ENCODE data around the gene SASH1. TPM values are rescaled to one million over a fixed set of nuclear protein-coding genes. Genes with fewer than 3 reads are reported as not detected.
A peak's percentile ranks its signal among the peaks of the same experiment; 100 is the strongest.

SASH1 gene
- total and polyA plus RNA-seq, 2 of the 8 experiments (the other 6 are each of a cell fraction or from before 2014, with no cell fraction given) = 6.0 to 20.2 TPM

DNA sequence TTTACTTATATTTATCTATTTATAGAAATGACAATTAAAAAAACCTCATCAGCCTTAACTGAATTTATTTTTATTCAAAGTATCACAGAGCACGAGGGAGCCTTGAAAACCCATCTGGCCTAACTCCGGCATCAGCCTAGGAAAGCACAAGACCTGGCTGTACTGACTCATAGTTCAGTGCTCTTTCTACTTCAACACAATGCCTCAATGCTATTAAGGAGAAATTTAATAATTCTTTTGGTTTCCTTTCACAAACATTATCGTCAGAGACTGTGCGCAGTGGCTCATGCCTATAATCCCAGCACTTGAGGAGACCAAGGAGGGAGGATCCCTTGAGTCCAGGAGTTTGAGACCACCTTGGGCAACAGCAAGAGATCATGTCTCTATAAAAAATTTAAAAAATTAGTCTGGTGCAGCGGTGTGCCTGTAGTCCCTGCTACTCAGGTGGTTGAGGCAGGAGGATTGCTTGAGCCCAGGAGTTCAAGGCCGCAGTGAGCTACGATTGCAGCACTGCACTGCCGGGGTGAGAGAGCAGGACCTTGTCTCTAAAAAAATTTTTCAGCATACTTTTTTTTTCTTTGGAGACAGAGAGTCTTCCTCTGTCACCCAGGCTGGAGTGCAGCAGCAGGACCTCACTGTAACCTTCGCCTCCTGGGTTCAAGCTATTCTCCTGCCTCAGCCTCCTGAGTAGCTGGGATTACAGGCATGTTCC lies 1.9 kb upstream of the SASH1 start:
- H4K91ac ChIP-seq (replicated peaks; ENCODE audit: insufficient read length, low read length) = no peak overlapping the region
- no peak overlapping the region for H2BK5ac ChIP-seq (ENCODE audit: low read depth, low read length)
- no peak overlapping the region; the same call in 1 of the 2 replicates for H4K8ac ChIP-seq (ENCODE audit: extremely low read depth, insufficient read depth, low read length)
- H3K4me2 ChIP-seq (ENCODE audit: insufficient read depth in 1 of 2, low read depth in 2 of 2, low read length in 2 of 2) = peak overlapping the region in 1 of 2 experiments; percentile 65; a peak in 1 of 4 replicates
- H3K23me2 ChIP-seq (ENCODE audit: low read depth, low read length) = peaks cover 7% of the 10 kb centered on the region
- FAIRE-seq (no peak), DNase-seq (ENCODE audit: low read depth in 1 of 2, low spot score in 2 of 2) (no peak)
- ChIA-PET POLR2A (ENCODE audit: partially characterized antibody) (no interaction called here), CTCF (ENCODE audit: partially characterized antibody) (interaction anchor here (0.6 kb wide), 1 partner anchor 159 kb away, joined by 4 read pairs; no protein-coding TSS in a partner anchor)
- H2BK15ac ChIP-seq (ENCODE audit: low read length) = no peak overlapping the region
- no peak overlapping the region for H3K56ac ChIP-seq (replicated peaks; ENCODE audit: insufficient read length, low read depth, low read length)
- no peak overlapping the region for H2BK20ac ChIP-seq (ENCODE audit: low read length)
- H2BK12ac ChIP-seq (ENCODE audit: low read depth, low read length) = no peak overlapping the region
- H3K9me3 ChIP-seq (ENCODE audit: insufficient read depth in 2 of 2, low read depth in 1 of 2, low read length in 1 of 2) = no peaks in the 10 kb centered on the region
- H3K4me1 ChIP-seq (replicated peaks in 1 of 4; ENCODE audit: control insufficient read depth in 3 of 4, insufficient read depth in 4 of 4, low read length in 3 of 4) = peaks cover 0 to 13% (median 9%) of the 10 kb centered on the region in 4 experiments; a peak in 5 of 7 replicates
- no peaks in the 10 kb centered on the region for H3K27me3 ChIP-seq (replicated peaks in 1 of 4; ENCODE audit: control insufficient read depth in 3 of 4, extremely low read depth in 1 of 4, insufficient read depth in 3 of 4, low read length in 3 of 4)
- H3K4me3 ChIP-seq (ENCODE audit: extremely low read depth in 1 of 4, insufficient read depth in 2 of 4, low read depth in 3 of 4, low read length in 4 of 4) = no peak overlapping the region
- H2BK120ac ChIP-seq (replicated peaks; ENCODE audit: low read depth, low read length) = no peak overlapping the region
- no peak for TF ChIP-seq CBX8 (IDR thresholded peaks at IDR 0.05; ENCODE audit: borderline replicate concordance, low read depth, low read length)
- TF ChIP-seq RNF2 (IDR thresholded peaks at IDR 0.05; ENCODE audit: borderline replicate concordance, low read depth, low read length, missing control alignments, poor library complexity, severe bottlenecking) = no peak
- TF ChIP-seq POLR2AphosphoS5 (IDR thresholded peaks at IDR 0.05; ENCODE audit: low read depth, low read length) = no peak
- TF ChIP-seq, protein P1, sequence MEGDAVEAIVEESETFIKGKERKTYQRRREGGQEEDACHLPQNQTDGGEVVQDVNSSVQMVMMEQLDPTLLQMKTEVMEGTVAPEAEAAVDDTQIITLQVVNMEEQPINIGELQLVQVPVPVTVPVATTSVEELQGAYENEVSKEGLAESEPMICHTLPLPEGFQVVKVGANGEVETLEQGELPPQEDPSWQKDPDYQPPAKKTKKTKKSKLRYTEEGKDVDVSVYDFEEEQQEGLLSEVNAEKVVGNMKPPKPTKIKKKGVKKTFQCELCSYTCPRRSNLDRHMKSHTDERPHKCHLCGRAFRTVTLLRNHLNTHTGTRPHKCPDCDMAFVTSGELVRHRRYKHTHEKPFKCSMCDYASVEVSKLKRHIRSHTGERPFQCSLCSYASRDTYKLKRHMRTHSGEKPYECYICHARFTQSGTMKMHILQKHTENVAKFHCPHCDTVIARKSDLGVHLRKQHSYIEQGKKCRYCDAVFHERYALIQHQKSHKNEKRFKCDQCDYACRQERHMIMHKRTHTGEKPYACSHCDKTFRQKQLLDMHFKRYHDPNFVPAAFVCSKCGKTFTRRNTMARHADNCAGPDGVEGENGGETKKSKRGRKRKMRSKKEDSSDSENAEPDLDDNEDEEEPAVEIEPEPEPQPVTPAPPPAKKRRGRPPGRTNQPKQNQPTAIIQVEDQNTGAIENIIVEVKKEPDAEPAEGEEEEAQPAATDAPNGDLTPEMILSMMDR (IDR thresholded peaks at IDR 0.05; ENCODE audit: control extremely low read depth in 1 of 3, insufficient read depth in 1 of 3, low read depth in 1 of 3, low read length in 3 of 3) = no peak
- TF ChIP-seq, protein P2, sequence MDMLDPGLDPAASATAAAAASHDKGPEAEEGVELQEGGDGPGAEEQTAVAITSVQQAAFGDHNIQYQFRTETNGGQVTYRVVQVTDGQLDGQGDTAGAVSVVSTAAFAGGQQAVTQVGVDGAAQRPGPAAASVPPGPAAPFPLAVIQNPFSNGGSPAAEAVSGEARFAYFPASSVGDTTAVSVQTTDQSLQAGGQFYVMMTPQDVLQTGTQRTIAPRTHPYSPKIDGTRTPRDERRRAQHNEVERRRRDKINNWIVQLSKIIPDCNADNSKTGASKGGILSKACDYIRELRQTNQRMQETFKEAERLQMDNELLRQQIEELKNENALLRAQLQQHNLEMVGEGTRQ (IDR thresholded peaks at IDR 0.05; ENCODE audit: low read length) = no peak
- no peak for TF ChIP-seq TAF7 (optimal IDR thresholded peaks at IDR 0.05; ENCODE audit: borderline replicate concordance, low read depth, low read length)
- TF ChIP-seq POU5F1 (IDR thresholded peaks at IDR 0.05; ENCODE audit: low read depth, low read length) = no peak
- no peak overlapping the region for H3K14ac ChIP-seq (ENCODE audit: insufficient read length)
- H3K18ac ChIP-seq (ENCODE audit: extremely low read depth, low read length) = no peak overlapping the region
- H3K23ac ChIP-seq (ENCODE audit: insufficient read length) = no peak overlapping the region
- WGBS, 2 experiments (ENCODE audit: extremely low coverage in 1 of 2, insufficient coverage in 1 of 2, insufficient read length in 1 of 2, insufficient replicate concordance in 2 of 2, low coverage in 1 of 2, low lambda C conversion rate in 2 of 2, missing lambda C conversion rate in 1 of 2) = 95% methylated on average over 9 of the region's 9 CpGs; no CpG with 5 or more reads in 1 of the 2 experiments
- H2AK5ac ChIP-seq (ENCODE audit: low read depth, low read length) = no peak overlapping the region; the same call in 1 of the 2 replicates
- H3K9ac ChIP-seq (replicated peaks in 1 of 4; ENCODE audit: extremely low read depth in 1 of 4, low read depth in 3 of 4, low read length in 3 of 4) = no peak overlapping the region
- no peaks in the 10 kb centered on the region for H3K79me1 ChIP-seq (ENCODE audit: low read depth, low read length)
- H3K79me2 ChIP-seq (ENCODE audit: control insufficient read depth in 1 of 2, insufficient read depth in 2 of 2, low read length in 2 of 2) = peaks cover 0 to 25% of the 10 kb centered on the region in 2 experiments; a peak in 2 of 4 replicates
- no peak overlapping the region for H2AFZ ChIP-seq (ENCODE audit: low read length)
- H3K4ac ChIP-seq (replicated peaks; ENCODE audit: insufficient read length, low read depth, low read length) = no peak overlapping the region
- H3K36me3 ChIP-seq (ENCODE audit: control insufficient read depth in 2 of 4, insufficient read depth in 4 of 4, low read length in 3 of 4) = no peaks in the 10 kb centered on the region
- no peaks in the 10 kb centered on the region for H4K20me1 ChIP-seq (replicated peaks in 1 of 2; ENCODE audit: control insufficient read depth in 1 of 2, insufficient read depth in 2 of 2, low read length in 2 of 2)
- no peak overlapping the region for H3K27ac ChIP-seq (ENCODE audit: low read depth, low read length)
- no peak overlapping the region for H4K5ac ChIP-seq (ENCODE audit: insufficient read length, low read depth, low read length)

All from H1 (cell line).